ENCODE results near the gene USHBP1.

DNA sequence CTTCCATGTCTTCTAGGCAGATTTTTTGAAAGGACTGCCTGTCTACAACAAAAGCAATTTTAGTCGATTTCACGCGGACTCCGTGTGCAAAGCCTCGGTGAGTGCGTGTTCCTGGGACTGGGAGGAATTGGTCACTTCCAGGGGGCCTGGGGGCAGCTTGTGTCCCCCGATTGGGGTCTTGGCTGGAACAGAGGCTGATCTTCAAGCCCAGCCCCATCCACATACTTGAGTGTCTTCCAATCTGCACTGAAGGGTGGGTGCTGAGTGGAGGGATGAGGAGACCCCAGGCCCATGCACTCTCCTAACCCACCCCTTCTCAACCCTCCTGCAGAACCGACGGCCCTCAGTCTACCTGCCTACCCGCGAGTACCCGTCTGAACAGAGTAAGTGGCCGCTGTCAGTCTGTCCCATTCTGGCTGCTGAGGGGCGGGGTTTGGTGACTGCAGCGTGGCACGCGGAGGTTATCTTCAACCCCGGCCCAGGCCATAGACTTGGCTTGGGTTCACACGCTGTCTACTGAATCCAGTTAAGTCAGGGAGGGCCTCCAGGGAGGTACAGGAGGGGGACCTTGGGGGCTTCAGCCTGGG, 49.6 kb upstream of the USHBP1 start:
- TF ChIP-seq, protein P1, sequence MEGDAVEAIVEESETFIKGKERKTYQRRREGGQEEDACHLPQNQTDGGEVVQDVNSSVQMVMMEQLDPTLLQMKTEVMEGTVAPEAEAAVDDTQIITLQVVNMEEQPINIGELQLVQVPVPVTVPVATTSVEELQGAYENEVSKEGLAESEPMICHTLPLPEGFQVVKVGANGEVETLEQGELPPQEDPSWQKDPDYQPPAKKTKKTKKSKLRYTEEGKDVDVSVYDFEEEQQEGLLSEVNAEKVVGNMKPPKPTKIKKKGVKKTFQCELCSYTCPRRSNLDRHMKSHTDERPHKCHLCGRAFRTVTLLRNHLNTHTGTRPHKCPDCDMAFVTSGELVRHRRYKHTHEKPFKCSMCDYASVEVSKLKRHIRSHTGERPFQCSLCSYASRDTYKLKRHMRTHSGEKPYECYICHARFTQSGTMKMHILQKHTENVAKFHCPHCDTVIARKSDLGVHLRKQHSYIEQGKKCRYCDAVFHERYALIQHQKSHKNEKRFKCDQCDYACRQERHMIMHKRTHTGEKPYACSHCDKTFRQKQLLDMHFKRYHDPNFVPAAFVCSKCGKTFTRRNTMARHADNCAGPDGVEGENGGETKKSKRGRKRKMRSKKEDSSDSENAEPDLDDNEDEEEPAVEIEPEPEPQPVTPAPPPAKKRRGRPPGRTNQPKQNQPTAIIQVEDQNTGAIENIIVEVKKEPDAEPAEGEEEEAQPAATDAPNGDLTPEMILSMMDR (conservative IDR thresholded peaks at IDR 0.05; ENCODE audit: low read depth in 2 of 2) = no peak
- TF ChIP-seq POLR2AphosphoS5 (IDR thresholded peaks at IDR 0.05; ENCODE audit: low read depth) (no peak), EZH2 (IDR thresholded peaks at IDR 0.05; ENCODE audit: low read depth, unreplicated experiment) (no peak)

Measured in GM23338 (cell line).